ENCODE measurements around the gene TFAP2C. TPM values are rescaled to one million over a fixed set of nuclear protein-coding genes. Genes with fewer than 3 reads are reported as not detected.

Gene TFAP2C
- total and polyA plus RNA-seq, 4 donors = 2.6 to 6.3 (median 4.5) TPM

GRCh38 chr20:56582542-56582941, 46.6 kb upstream of the TFAP2C start:
- H3K9me3 ChIP-seq (ENCODE audit: control insufficient read depth in 4 of 4, insufficient read depth in 3 of 4, low read length in 3 of 4) = no peaks in the 10 kb centered on the region
- no peak overlapping the region for H3K9ac ChIP-seq (ENCODE audit: insufficient read depth in 1 of 2, low read length in 2 of 2)
- H3K4me3 ChIP-seq = no peak overlapping the region
- no peak overlapping the region for H3K27ac ChIP-seq (ENCODE audit: low read depth in 1 of 2, low read length in 1 of 2)
- H3K27me3 ChIP-seq (ENCODE audit: control insufficient read depth in 3 of 3, insufficient read depth in 3 of 3, low read length in 2 of 3) = no peaks in the 10 kb centered on the region
- DNase-seq (no peak), ATAC-seq (ENCODE audit: insufficient read depth, low FRiP score) (no peak)
- WGBS, 2 donors = 27 to 33% methylated on average over 3 to 4 of the region's 4 CpGs
- TF ChIP-seq CTCF (IDR thresholded peaks at IDR 0.05; ENCODE audit: control extremely low read depth, extremely low read depth) = no peak
- no peaks in the 10 kb centered on the region for H3K4me1 ChIP-seq (ENCODE audit: control insufficient read depth in 5 of 5, insufficient read depth in 5 of 5, low read length in 5 of 5)
- no peaks in the 10 kb centered on the region for H3K36me3 ChIP-seq (ENCODE audit: control insufficient read depth in 4 of 4, insufficient read depth in 4 of 4, low read length in 4 of 4)

- TF ChIP-seq CTCF (IDR thresholded peaks at IDR 0.05; ENCODE audit: control extremely low read depth, extremely low read depth) = no peak
- H3K4me1 ChIP-seq (ENCODE audit: control insufficient read depth in 5 of 5, insufficient read depth in 5 of 5, low read length in 5 of 5) = no peaks in the 10 kb centered on the region
- DNase-seq = no peak
- no peak for ATAC-seq (ENCODE audit: insufficient read depth, low FRiP score)
- H3K9me3 ChIP-seq (ENCODE audit: control insufficient read depth in 4 of 4, insufficient read depth in 3 of 4, low read length in 3 of 4) = no peaks in the 10 kb centered on the region
- H3K4me3 ChIP-seq = no peak overlapping the region
- no peaks in the 10 kb centered on the region for H3K36me3 ChIP-seq (ENCODE audit: control insufficient read depth in 4 of 4, insufficient read depth in 4 of 4, low read length in 4 of 4)
- H3K27ac ChIP-seq (ENCODE audit: low read depth in 1 of 2, low read length in 1 of 2) = no peak overlapping the region
- 80 to 85% methylated on average over 5 of the region's 5 CpGs for WGBS, 2 donors
- no peaks in the 10 kb centered on the region for H3K27me3 ChIP-seq (ENCODE audit: control insufficient read depth in 3 of 3, insufficient read depth in 3 of 3, low read length in 2 of 3)
- H3K9ac ChIP-seq (ENCODE audit: insufficient read depth in 1 of 2, low read length in 2 of 2) = no peak overlapping the region
These were observed 44.2 kb upstream of the TFAP2C start for GRCh38 chr20:56584916-56585315.

GRCh38 chr20:56587307-56588041, 41.6 kb upstream of the TFAP2C start:
- DNase-seq = no peak
- no peaks in the 10 kb centered on the region for H3K36me3 ChIP-seq (ENCODE audit: control insufficient read depth in 4 of 4, insufficient read depth in 4 of 4, low read length in 4 of 4)
- no peak overlapping the region for H3K27ac ChIP-seq (ENCODE audit: low read depth in 1 of 2, low read length in 1 of 2)
- no peaks in the 10 kb centered on the region for H3K9me3 ChIP-seq (ENCODE audit: control insufficient read depth in 4 of 4, insufficient read depth in 3 of 4, low read length in 3 of 4)
- no peak for TF ChIP-seq CTCF (IDR thresholded peaks at IDR 0.05; ENCODE audit: control extremely low read depth, extremely low read depth)
- H3K27me3 ChIP-seq (ENCODE audit: control insufficient read depth in 3 of 3, insufficient read depth in 3 of 3, low read length in 2 of 3) = no peaks in the 10 kb centered on the region
- no peaks in the 10 kb centered on the region for H3K4me1 ChIP-seq (ENCODE audit: control insufficient read depth in 5 of 5, insufficient read depth in 5 of 5, low read length in 5 of 5)
- H3K4me3 ChIP-seq = no peak overlapping the region
- ATAC-seq (ENCODE audit: insufficient read depth, low FRiP score) = no peak
- no peak overlapping the region for H3K9ac ChIP-seq (ENCODE audit: insufficient read depth in 1 of 2, low read length in 2 of 2)
- WGBS, 2 donors = 54 to 55% methylated on average over 7 of the region's 7 CpGs

GRCh38 chr20:56588996-56589395, 40.1 kb upstream of the TFAP2C start:
- DNase-seq = no peak
- no peak overlapping the region for H3K4me3 ChIP-seq
- H3K4me1 ChIP-seq (ENCODE audit: control insufficient read depth in 5 of 5, insufficient read depth in 5 of 5, low read length in 5 of 5) = no peaks in the 10 kb centered on the region
- TF ChIP-seq CTCF (IDR thresholded peaks at IDR 0.05; ENCODE audit: control extremely low read depth, extremely low read depth) = no peak
- H3K27ac ChIP-seq (ENCODE audit: low read depth in 1 of 2, low read length in 1 of 2) = no peak overlapping the region
- ATAC-seq (ENCODE audit: insufficient read depth, low FRiP score) = no peak
- no peaks in the 10 kb centered on the region for H3K9me3 ChIP-seq (ENCODE audit: control insufficient read depth in 4 of 4, insufficient read depth in 3 of 4, low read length in 3 of 4)
- H3K36me3 ChIP-seq (ENCODE audit: control insufficient read depth in 4 of 4, insufficient read depth in 4 of 4, low read length in 4 of 4) = no peaks in the 10 kb centered on the region
- H3K9ac ChIP-seq (ENCODE audit: insufficient read depth in 1 of 2, low read length in 2 of 2) = no peak overlapping the region
- WGBS, 2 donors = 76 to 78% methylated on average over 3 of the region's 3 CpGs
- no peaks in the 10 kb centered on the region for H3K27me3 ChIP-seq (ENCODE audit: control insufficient read depth in 3 of 3, insufficient read depth in 3 of 3, low read length in 2 of 3)
